Skeletal muscle satellite cell (primary cell): ENCODE results near the gene BACH2.

ENCODE experiments used
- H3K27me3 ChIP-seq: 2 replicates; pipeline ENCODE4 v1.7.0; 2013; ENCODE audit warnings: low read length; ENCODE audit not compliant: control insufficient read depth, insufficient read depth
- H3K36me3 ChIP-seq: 2 replicates; pipeline ENCODE4 v1.7.0; 2013; ENCODE audit warnings: mild to moderate bottlenecking, control low read depth, low read length; ENCODE audit not compliant: insufficient read depth
- H3K4me1 ChIP-seq: 2 replicates; pipeline ENCODE4 v1.7.0; 2013; ENCODE audit warnings: low read length; ENCODE audit not compliant: control insufficient read depth, insufficient read depth
- H3K4me2 ChIP-seq: 2 replicates; pipeline ENCODE4 v1.7.0; 2013; ENCODE audit warnings: mild to moderate bottlenecking, low read length
- H3K4me3 ChIP-seq: 2 replicates; pipeline ENCODE4 v1.7.0; 2013; ENCODE audit warnings: low read length
- H3K9ac ChIP-seq: 2 replicates; pipeline ENCODE4 v1.7.0; 2013; ENCODE audit warnings: mild to moderate bottlenecking, low read depth, low read length, moderate library complexity
- H3K9me3 ChIP-seq: replicated peaks from 2 replicates; pipeline ENCODE4 v1.7.0; 2013; ENCODE audit warnings: mild to moderate bottlenecking, control low read depth, low read length

BACH2 gene

DNA sequence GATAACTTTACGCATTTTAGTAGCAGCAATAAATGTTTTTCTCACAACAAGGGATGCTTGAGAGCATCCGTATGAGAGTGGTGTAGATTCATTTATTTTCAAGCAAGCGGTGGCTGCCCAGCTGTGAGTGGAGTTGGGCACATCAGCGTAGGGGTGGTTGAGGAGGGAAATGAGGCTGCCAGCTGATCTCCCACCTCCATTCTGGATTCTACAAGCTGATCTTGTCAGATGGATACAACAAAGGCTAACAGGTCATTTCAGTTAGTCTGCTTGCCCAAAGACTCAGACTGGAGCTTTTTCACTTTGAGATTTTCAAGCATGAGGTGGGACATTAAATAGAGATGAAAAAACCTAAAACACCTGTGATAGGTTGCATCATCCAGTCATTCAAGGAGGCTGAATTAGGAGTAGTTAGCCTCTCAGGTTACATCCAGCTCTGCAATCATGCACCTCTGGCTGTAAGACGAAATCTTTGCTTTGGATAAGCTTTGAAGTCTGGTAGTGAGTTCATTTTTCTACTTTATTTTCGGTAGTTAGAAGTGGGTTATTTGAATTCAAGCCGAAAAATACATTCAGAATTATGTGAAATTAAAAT, 1.9 kb upstream of the BACH2 start:
- H3K9ac ChIP-seq, result no peak overlapping the region
- H3K4me3 ChIP-seq, result no peak overlapping the region
- no peaks in the 10 kb centered on the region for H3K9me3 ChIP-seq
- peaks cover 11% of the 10 kb centered on the region for H3K4me1 ChIP-seq
- no peaks in the 10 kb centered on the region for H3K36me3 ChIP-seq
- no peak overlapping the region for H3K4me2 ChIP-seq
- H3K27me3 ChIP-seq, result peaks cover 73% of the 10 kb centered on the region

DNA sequence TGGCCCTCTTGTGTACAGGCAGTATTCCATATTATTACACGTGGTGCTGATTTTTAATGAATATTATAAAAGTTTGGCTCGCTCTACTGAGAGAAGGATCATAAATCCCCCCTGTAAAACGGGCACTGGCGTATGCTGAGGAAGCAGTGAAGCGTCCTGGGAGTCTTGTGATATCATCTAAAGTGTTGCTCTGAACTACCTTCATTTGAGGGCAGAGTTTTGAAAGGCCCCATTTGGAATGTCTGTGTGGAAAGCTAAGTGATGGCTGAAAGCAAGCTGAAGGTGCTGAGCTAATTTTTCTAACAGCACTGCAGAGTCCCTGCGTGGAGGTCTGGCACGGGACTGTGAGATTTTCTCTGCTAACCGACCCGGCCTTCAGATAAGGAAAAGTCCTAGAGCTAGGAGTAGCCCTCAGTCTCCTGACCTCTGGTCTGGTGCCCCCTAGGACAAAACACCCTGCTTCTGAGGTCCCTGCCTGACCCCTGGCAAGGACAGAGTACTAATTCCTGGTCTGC, 1.3 kb upstream of the BACH2 start:
- Histone ChIP-seq H3K4me2 (no peak overlapping the region), H3K9me3 (no peaks in the 10 kb centered on the region), H3K9ac (no peak overlapping the region), H3K4me3 (no peak overlapping the region), H3K4me1 (peaks cover 11% of the 10 kb centered on the region), H3K27me3 (peaks cover 71% of the 10 kb centered on the region), H3K36me3 (no peaks in the 10 kb centered on the region)

- H3K4me3 ChIP-seq, result peak overlapping the region; percentile 66
- no peaks in the 10 kb centered on the region for H3K9me3 ChIP-seq
- H3K9ac ChIP-seq, result peak overlapping the region; percentile 57
- peaks cover 11% of the 10 kb centered on the region for H3K4me1 ChIP-seq
- H3K4me2 ChIP-seq, result peak overlapping the region; percentile 86
- no peaks in the 10 kb centered on the region for H3K36me3 ChIP-seq
- H3K27me3 ChIP-seq, result peaks cover 71% of the 10 kb centered on the region
Measured at GRCh38 chr6:90297115-90297866, 648 bp upstream of the BACH2 start.

GRCh38 chr6:90295854-90296340, 746 bp downstream of the BACH2 start:
- Histone ChIP-seq H3K4me2 (peak overlapping the region; percentile 86), H3K4me1 (peaks cover 11% of the 10 kb centered on the region), H3K27me3 (peaks cover 70% of the 10 kb centered on the region), H3K36me3 (no peaks in the 10 kb centered on the region), H3K9me3 (no peaks in the 10 kb centered on the region), H3K9ac (peak overlapping the region; percentile 53), H3K4me3 (peak overlapping the region; percentile 66)

DNA sequence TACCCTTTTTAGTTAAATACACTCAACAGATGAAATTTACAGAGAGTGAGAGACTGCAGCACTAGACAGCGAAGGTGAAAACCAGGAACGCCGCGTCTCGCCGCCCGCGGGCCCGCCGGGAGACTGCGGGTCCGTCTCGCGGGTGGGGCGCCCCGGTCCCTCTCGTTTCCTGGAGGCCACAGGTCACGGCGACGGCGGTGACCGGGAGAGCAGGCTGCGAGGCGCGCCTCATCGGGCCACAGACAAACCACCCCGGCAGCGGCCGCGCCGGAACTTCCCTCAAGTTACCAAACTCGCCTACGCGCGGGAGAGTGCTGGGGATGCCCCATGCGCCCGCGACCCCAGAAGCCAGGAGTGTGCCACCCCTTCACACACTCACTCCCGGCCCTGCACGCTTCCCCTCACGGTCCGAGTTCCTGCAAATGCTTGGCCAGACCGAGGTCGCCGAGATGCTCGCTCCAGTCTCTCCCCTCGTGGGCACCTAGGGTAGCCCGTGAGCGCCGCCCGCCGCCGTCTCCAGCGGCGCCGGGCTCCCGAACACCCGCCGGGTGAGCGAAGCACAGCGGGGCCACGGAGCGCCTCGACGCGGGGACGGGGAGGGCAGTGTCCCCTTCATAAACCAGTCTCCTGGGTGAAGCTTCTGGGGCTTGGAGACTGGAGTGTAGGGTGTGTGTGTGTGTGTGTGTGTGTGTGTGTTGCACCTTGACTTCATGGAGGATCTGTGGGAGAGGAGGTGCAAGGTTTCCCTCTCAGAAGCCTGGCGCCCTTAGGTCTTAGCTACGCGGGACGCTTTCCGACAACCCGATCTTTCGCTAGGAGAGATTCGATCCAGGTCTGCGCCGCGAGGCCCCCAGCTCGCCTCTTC, 1.4 kb downstream of the BACH2 start:
- peak overlapping the region; percentile 53 for H3K9ac ChIP-seq
- no peaks in the 10 kb centered on the region for H3K9me3 ChIP-seq
- peaks cover 73% of the 10 kb centered on the region for H3K27me3 ChIP-seq
- peaks cover 11% of the 10 kb centered on the region for H3K4me1 ChIP-seq
- peak overlapping the region; percentile 66 for H3K4me3 ChIP-seq
- H3K36me3 ChIP-seq, result no peaks in the 10 kb centered on the region
- peak overlapping the region; percentile 86 for H3K4me2 ChIP-seq

DNA sequence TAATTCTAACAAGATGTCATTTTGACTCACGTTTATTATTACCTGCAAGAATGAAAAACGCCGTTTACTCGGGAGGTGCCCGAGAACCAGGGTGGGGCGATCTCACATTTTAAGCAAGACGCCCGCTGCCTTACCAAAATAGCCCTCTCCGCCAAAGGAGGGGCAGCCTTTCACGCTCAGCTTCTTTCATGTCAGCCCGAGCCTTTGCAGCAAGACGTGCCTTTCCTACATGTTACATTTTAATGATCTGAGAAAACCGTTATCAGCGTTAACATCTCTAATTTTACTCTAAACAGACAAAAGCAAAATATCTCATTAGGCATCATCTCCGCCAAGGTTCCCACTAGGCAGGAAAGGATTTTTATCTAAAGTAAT, 2.0 kb downstream of the BACH2 start:
- Histone ChIP-seq H3K9ac (peak overlapping the region; percentile 53), H3K4me3 (peak overlapping the region; percentile 66), H3K36me3 (no peaks in the 10 kb centered on the region), H3K9me3 (no peaks in the 10 kb centered on the region), H3K4me2 (peak overlapping the region; percentile 86), H3K4me1 (peaks cover 11% of the 10 kb centered on the region), H3K27me3 (peaks cover 73% of the 10 kb centered on the region)

DNA sequence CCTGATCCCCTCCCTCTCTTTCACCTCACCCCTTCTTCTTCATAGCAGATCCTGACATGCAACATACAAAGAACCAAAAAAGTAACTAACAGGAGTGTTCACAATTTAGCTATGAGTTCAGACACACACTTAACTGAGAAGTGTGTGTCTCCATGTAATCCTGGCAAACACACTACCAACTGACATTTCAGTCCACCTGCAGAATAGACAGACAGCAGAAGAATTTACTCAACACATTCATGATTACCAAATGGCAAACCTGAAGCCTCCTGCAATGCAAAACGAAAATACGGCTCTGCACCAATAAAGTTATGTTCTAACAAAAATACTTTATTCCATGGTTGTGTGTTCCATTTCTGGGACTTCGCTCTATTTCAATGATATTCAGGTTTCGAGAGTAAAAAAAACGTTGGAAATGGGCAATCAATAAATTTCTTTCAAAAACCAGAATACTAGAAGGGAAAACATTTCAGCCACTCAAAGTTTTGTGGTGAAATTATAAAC, 2.6 kb downstream of the BACH2 start:
- H3K9ac ChIP-seq, result no peak overlapping the region
- no peaks in the 10 kb centered on the region for H3K9me3 ChIP-seq
- H3K4me3 ChIP-seq, result no peak overlapping the region
- peaks cover 11% of the 10 kb centered on the region for H3K4me1 ChIP-seq
- no peak overlapping the region for H3K4me2 ChIP-seq
- H3K36me3 ChIP-seq, result no peaks in the 10 kb centered on the region
- peaks cover 68% of the 10 kb centered on the region for H3K27me3 ChIP-seq

DNA sequence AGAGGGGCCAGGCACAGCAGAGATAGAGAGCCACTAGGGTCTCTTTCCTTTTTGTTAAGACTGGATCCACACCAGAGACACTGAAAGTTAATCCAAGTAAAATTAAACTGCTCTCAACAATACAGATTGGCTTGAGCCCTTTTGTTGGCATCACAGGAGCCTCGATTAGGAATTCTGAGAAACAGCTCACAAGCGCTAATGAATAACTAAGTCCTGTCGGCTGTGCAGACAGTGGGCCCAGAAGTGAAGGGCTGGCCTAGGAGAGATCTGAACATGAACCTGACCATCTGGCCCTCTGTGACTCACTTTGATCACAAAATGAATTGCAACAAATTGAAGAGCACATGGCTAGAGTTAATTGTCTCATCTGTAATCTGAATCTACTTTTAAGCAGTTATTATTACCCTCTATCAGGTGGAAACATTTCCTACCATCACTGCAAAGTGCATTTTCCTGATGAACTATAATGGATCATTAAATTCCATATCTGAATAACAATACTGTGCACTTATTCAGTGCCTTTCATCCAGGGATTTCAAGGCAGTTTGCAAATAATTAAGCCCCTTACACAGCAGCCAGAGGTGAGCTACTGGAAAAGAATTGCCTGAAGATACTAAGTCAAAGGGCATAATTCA, 3.2 kb downstream of the BACH2 start:
- peaks cover 11% of the 10 kb centered on the region for H3K4me1 ChIP-seq

DNA sequence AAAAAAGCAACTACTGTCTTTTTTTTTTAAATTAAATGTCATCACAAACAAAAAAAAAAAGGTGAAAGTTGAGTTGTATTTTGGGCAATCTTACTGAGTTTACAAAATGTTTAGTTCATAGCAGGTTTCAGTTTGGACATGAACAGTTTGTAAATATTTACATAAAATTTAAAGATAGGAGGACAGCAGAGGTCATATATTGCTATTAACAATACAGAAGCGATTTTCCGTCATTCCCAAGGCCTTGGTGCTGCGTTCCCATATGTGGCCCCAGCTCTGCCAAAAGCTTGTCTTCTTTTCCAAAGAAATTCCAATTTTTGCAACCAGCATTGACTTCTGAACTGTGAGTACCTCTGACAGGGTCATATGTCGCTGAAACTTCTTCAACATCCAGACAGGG, 5.1 kb downstream of the BACH2 start:
- H3K27me3 ChIP-seq, result peaks cover 47% of the 10 kb centered on the region
- H3K36me3 ChIP-seq, result no peaks in the 10 kb centered on the region
- H3K9ac ChIP-seq, result no peak overlapping the region
- H3K4me2 ChIP-seq, result no peak overlapping the region
- H3K4me1 ChIP-seq, result peaks cover 11% of the 10 kb centered on the region
- no peak overlapping the region for H3K4me3 ChIP-seq
- H3K9me3 ChIP-seq, result no peaks in the 10 kb centered on the region

More for the DNA sequence above, 3.2 kb downstream of the BACH2 start:
- no peak overlapping the region for H3K4me2 ChIP-seq
- no peak overlapping the region for H3K4me3 ChIP-seq
- H3K27me3 ChIP-seq, result peaks cover 62% of the 10 kb centered on the region
- H3K9me3 ChIP-seq, result no peaks in the 10 kb centered on the region
- no peak overlapping the region for H3K9ac ChIP-seq
- no peaks in the 10 kb centered on the region for H3K36me3 ChIP-seq

DNA sequence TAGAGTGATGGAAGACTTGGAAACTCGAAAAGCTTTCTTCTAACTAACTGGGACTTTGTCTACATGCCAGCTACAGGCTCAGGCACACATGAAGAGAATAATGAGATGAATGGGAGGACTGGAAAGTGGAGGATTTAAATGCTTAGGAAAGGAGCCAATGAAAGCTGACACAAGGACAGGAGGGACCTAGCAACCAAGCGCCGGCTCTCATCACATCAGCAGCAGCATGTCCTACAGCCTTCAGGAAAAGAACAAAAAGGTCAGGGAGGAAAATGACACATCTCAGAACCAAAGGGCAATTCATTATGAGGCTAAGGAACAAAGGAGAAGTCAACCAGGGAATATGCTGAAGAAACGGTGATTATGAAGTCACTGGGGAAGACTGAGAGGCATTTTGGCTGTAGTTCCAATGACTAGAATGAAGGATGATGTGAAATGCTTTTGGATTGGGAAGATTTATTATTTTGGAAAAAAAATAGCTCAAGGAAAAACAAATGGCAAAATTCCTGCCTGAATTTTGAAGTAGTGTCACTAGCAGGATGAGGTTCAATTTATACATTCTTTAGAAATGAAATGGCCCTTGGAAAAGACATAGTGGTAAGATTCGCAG, 5.7 kb downstream of the BACH2 start:
- Histone ChIP-seq H3K36me3 (no peaks in the 10 kb centered on the region), H3K9ac (no peak overlapping the region), H3K27me3 (peaks cover 47% of the 10 kb centered on the region), H3K9me3 (no peaks in the 10 kb centered on the region), H3K4me2 (no peak overlapping the region), H3K4me3 (no peak overlapping the region), H3K4me1 (peaks cover 14% of the 10 kb centered on the region)
